Activated CD8-positive, alpha-beta memory T cell treated with anti-CD3 and anti-CD28 coated beads, Interleukin-2, amount 50 U/mL, for 4 hours (primary cell): Measurements from ENCODE around the gene SLC5A10.
"Not testable (repeated sequence)": the region's sequence is repeated elsewhere in the genome, so short reads cannot be mapped to it uniquely, and the experiment has no call there.

Experiments
- DNase-seq: peaks from one replicate; pipeline ENCODE4 v3.0.0-alpha.2; 2020

The SLC5A10 gene

GRCh38 chr17:19021622-19022083 is 69.7 kb downstream of the SLC5A10 start:
- no peak for DNase-seq

DNA sequence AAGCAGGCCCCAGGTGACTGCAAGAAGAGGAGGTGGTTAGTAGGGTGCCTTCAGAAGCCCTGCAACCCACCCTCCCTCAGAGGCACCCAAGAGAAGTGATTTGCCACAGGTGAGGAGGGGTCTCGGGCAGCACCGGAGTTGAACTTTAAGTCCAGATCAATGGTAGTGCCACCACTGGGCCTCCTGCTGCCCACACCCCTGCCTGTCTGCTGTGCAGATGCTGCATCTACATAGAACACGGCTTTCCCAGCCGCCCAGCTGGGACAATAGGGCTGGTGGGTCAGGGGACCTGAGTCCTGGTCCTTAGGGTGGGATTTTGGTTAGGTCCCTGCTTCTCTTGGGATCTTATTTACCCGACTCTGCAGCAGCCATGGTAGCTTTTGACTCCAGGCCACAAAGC is 70.2 kb downstream of the SLC5A10 start:
- no peak for DNase-seq

- no peak for DNase-seq
Observed at GRCh38 chr17:19022747-19023146, 70.8 kb downstream of the SLC5A10 start.

DNA sequence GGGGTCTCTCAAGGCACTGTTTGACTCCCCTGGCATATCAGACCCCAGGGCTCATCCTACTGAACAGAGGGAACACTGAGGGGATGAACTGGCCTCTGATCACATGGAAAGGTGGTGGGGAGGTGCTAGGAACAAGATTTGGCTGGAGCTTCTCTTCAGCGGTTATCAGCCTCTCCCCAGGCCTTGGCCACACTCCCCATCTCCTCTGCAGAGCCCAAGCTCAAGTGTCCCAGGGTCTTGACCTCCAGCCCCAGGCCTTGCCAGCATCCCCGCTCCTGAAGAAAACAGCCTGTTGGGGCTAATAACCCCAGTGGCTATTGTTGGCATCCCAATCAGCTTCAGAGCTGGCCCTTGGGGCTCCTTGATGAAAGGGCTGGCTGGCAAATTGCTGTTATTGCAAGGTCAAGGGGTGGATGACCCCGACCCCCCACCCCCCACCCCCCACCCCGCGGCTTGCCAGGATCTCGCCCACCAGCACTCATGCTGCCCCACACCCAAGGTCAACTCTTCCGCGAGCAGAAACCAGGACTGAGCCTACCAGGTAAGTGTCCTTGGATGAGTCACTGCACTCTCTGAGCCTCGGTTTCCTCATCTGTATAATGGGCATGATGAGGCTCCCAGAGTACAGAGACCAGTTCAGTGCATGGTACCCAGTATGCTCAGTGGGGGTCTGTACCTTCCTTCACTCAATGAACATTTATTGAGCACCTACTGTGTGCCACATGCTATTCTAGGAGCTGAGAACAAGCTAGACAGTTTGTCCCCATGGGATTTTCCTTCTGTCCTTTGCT is 71.4 kb downstream of the SLC5A10 start:
- no peak for DNase-seq

- DNase-seq = no peak
Observed at GRCh38 chr17:19024101-19025078, 72.4 kb downstream of the SLC5A10 start.

- DNase-seq = not testable (repeated sequence)
Observed at GRCh38 chr17:19028671-19029070, 76.7 kb downstream of the SLC5A10 start.

GRCh38 chr17:19029740-19030139 is 77.8 kb downstream of the SLC5A10 start:
- DNase-seq = not testable (repeated sequence)

DNA sequence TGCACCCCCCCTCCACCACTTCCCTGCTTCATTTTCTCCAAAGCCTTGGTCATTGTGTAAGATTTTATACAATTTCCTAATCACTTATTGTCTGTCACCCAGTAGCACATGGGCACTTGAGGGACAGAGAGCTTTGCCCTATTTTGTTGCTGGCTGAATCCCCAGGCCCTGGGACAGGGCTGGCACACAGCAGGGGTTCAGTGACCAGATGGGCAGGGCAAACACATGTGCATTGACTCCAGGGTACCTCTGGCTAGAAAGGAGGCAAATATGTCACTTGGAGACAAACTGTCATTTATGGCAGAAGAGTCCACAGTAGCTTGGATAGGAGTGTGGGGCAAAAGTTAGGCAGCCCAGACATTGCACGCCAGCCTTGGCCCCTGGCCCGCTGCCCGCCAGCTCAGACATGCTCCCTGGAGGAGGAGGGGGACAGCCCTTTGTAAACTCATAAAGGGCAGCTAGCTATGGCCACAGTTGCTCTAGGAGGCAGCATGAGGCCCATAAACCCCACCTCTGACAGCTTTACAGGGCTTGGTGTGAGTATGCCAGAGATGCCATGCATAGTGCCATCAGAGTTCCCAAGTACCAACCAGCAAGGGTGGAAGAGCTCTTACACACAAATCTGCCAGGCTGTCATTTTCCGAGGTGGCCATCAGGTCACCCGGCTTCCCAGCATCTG is 78.9 kb downstream of the SLC5A10 start:
- DNase-seq = not testable (repeated sequence)

DNA sequence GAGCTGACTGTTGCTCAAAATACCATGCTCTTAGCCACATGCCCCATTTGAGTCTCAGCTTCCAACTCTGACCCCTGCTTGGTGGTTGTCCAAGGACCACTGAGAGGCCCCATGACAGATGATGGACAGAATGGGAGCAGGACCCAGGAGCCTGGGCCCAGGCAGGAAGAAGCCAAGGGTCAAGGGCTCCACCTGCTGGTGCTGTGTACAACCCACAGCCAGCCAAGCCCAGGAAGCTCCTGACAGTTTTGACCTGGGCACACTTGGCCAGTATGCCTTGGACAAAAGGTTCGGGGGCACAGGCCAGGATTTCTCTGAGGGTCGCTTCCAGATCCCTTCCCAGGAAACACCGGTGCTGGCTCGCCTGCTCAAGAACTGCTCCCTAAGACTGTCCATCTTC is 79.8 kb downstream of the SLC5A10 start:
- peak; percentile 64 for DNase-seq

DNA sequence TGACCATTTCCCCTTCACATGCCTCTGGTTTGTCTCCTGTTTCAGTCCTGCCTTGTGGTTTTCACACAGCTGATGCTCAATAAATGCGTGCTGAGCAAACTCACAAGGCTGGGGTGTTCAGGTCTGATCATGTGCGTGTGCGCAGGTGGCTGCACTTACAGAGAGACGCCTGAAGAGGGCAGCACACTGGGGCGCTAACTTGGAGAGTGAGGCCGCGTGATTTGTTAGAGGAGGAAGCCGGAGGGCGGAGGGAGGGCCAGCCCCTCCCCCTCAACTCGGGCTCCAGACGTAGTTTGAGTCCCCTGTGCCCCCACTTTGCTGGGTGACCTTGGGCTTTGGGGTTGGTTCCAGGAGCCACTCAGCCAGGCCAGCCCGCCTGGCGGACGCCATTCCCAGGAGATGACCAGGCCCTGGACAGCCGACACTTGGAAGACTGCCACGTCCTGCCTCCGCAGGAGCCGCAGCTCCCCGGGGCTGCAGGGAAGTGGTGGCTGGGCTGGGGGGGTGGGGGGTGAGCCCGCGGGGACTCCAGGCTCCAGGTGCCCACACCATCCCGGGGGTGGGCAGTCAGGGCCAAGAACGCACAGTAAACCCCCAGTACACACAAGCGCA is 80.5 kb downstream of the SLC5A10 start:
- not testable (repeated sequence) for DNase-seq

GRCh38 chr17:19036186-19036585 is 84.2 kb downstream of the SLC5A10 start:
- DNase-seq = not testable (repeated sequence)

DNA sequence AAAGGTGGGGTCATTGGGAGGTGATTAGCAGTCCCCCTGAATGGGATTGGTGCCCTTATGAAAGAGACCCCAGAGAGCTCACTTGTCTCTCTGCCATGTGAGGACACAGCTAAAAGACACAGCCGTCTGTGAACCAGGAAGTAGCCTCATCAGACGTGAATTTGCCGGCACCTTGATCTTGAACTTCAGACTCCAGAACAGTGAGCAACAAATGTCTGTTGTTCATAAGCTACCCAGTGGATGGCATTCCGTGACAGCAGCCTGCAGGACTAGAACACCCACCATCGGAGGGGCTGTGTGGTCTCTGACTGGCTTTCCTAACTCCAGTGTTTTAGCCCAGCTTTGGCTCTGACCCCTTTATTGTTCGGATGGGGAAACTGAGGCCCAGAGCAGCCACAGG is 85.6 kb downstream of the SLC5A10 start:
- not testable (repeated sequence) for DNase-seq

DNA sequence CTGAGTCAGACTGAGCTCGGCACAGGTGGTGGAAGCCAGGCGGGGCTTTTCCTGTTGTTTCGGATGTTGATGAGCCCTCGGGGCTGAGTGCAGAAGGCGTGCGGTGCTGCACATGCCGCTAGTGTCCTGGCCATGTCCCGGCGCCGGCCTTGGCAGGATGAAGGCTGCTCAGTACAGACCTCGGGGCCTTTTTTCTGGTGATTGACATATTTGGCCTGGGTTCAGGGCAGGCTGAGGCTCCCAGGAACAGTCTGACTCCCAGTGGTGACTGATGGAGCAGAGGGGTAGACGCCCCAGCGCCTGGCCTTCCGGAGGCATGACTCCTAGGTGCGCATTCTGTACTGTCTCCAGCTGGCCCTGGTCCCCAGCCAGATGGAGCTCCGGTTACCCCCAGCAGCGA is 86.0 kb downstream of the SLC5A10 start:
- DNase-seq = not testable (repeated sequence)

- DNase-seq = not testable (repeated sequence)
Observed at GRCh38 chr17:19038730-19039129, 86.8 kb downstream of the SLC5A10 start.

DNA sequence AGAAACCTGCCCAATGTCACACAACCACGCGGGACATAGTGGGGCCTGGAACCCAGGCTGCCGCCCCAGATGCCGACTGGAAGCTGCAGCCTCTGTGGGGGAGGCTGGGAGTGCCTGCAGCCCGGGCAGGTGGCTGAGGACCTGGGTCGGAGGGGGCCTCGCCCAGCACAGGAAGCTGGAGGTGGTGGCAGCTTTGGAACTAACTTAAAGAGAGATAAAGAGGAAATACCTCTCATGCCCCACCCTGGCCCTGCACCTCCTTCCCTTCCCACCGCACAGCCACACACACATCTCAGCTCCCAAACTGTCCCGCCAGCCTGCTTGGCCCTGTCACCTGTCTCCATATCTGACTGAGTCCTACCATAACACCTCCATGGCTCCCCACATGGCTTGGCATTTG is 88.4 kb downstream of the SLC5A10 start:
- not testable (repeated sequence) for DNase-seq

GRCh38 chr17:19041871-19042270 is 89.9 kb downstream of the SLC5A10 start:
- DNase-seq = not testable (repeated sequence)

DNA sequence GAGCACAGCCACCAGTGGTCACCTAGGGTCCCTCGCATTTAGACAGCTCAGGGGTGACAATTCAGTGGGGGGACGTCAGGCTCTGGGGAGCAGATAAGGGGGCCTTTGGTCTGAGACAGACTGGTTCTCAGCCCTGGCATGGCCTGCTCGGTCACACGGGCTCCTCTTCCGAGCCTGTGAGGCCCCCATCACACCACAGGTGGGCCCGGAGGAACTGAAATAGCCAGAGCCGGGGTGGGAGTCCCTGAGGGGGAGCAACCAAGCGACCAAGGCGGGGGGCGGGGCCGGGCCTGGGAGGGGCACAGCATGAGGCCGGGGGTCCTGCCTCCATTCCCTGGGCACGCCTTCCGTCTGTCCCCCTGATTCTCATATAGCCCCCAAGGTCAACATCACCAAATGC is 90.4 kb downstream of the SLC5A10 start:
- DNase-seq = not testable (repeated sequence)

DNA sequence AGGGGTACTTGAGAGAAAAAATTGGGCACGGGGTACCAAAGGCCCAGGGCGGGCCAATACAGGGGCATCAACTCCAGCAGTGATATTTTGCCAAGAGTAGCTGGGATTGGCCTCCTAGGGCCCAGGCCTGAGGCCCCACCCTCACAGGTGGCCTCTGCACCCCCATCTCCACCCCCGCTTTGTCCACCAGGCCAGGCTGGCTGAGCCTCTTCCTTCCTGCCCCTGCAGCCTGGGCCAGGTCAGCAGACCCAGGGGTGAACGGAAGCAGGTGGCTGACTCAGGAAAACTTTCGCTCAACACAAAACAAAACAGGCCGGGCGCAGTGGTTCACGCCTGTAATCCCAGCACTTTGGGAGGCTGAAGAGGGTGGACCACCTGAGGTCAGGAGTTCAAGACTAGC is 91.1 kb downstream of the SLC5A10 start:
- not testable (repeated sequence) for DNase-seq

GRCh38 chr17:19044643-19045042 is 92.7 kb downstream of the SLC5A10 start:
- not testable (repeated sequence) for DNase-seq

- not testable (repeated sequence) for DNase-seq
Observed at GRCh38 chr17:19046782-19047375, 94.9 kb downstream of the SLC5A10 start, which contains the start of gene GRAP. Gene GRAP, minus strand, starts transcription at chr17:19046957. Its CDS starts 31 bp downstream, at chr17:19046926.

DNA sequence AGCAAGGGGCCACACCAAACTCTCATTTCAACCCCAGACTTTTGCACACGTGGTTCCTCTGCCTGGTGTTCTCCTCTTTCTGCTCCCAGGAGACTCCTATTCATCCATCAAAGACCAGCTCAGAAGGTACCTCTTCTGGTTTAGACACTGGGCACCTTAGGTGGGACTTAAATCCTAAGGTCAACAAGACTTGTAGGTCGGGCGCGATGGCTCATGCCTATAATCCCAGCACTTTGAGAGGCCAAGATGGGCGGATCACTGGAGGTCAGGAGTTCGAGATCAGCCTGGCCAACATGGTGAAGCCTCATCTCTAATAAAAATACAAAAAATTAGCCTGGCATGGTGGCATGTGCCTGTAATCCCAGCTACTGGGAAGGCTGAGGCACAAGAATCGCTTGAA is 95.5 kb downstream of the SLC5A10 start:
- DNase-seq = not testable (repeated sequence)

- DNase-seq = not testable (repeated sequence)
Observed at GRCh38 chr17:19048826-19049225, 96.9 kb downstream of the SLC5A10 start.
